IMR-90 (cell line): ENCODE measurements around the gene MYO1D.

Experiments used
- BHLHE40 ChIP-seq: fragments of 150-350 bp; IDR thresholded peaks from 2 replicates; pipeline ENCODE4 v1.6.1; 2016; ENCODE audit warnings: mild to moderate bottlenecking, low read depth, low read length
- FOS ChIP-seq: fragments of 150-350 bp; IDR thresholded peaks from 2 replicates; pipeline ENCODE4 v1.6.1; 2016; ENCODE audit warnings: low read depth, low read length
- MAZ ChIP-seq: IDR thresholded peaks from 2 replicates; pipeline ENCODE4 v1.6.1; 2012; ENCODE audit warnings: low read depth, mild to moderate bottlenecking, low read length, improper control_type of control experiment, moderate library complexity, borderline replicate concordance
- MXI1 ChIP-seq: IDR thresholded peaks from 2 replicates; pipeline ENCODE4 v1.6.1; 2012; ENCODE audit warnings: low read depth, mild to moderate bottlenecking, low read length, moderate library complexity, borderline replicate concordance
- POLR2A ChIP-seq: IDR thresholded peaks from 2 replicates; pipeline ENCODE4 v1.6.1; 2012; ENCODE audit warnings: mild to moderate bottlenecking, low read depth, low read length
- RAD21 ChIP-seq: IDR thresholded peaks from 2 replicates; pipeline ENCODE4 v1.6.1; 2012; ENCODE audit warnings: low read length, improper control_type of control experiment
- TF ChIP-seq, protein P1 (sequence below): conservative IDR thresholded peaks from 2 replicates; pipeline ENCODE4 v1.5.1; 2012; ENCODE audit warnings: mild to moderate bottlenecking, low read depth, low read length, improper control_type of control experiment
- TF ChIP-seq, protein P2 (sequence below): fragments of 150-350 bp; IDR thresholded peaks from 2 replicates; pipeline ENCODE4 v1.6.1; 2016; ENCODE audit warnings: low read depth, mild to moderate bottlenecking, low read length, moderate library complexity, borderline replicate concordance
- TF ChIP-seq, protein P3 (sequence below): fragments of 150-350 bp; IDR thresholded peaks from 2 replicates; pipeline ENCODE4 v1.6.1; 2017; ENCODE audit warnings: mild to moderate bottlenecking, antibody characterized with exemption, low read length, low read depth

DNA sequence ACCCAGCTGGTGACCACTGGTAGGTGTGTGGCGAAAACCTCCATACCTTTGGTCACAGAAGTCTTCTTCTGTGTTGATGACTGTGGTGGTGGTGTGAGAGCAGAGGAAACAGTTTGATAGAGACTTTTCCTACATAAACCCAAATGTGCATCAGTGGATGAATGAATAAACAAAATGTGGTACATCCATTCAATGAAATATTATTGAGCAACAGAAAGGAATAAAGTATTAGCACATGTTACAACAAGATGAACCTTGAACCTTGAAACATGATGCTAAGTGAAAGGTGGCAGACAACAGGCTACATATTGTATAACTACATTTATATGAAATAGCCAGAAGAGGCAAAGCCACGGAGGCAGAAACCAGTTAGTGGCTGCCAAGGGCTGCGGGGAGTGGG, 374.9 kb downstream of the MYO1D start:
- TF ChIP-seq MXI1 (no peak), POLR2A (no peak), MAZ (no peak), FOS (no peak), RAD21 (no peak), BHLHE40 (no peak)
- TF ChIP-seq, protein P1, sequence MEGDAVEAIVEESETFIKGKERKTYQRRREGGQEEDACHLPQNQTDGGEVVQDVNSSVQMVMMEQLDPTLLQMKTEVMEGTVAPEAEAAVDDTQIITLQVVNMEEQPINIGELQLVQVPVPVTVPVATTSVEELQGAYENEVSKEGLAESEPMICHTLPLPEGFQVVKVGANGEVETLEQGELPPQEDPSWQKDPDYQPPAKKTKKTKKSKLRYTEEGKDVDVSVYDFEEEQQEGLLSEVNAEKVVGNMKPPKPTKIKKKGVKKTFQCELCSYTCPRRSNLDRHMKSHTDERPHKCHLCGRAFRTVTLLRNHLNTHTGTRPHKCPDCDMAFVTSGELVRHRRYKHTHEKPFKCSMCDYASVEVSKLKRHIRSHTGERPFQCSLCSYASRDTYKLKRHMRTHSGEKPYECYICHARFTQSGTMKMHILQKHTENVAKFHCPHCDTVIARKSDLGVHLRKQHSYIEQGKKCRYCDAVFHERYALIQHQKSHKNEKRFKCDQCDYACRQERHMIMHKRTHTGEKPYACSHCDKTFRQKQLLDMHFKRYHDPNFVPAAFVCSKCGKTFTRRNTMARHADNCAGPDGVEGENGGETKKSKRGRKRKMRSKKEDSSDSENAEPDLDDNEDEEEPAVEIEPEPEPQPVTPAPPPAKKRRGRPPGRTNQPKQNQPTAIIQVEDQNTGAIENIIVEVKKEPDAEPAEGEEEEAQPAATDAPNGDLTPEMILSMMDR = no peak
- TF ChIP-seq, protein P2, sequence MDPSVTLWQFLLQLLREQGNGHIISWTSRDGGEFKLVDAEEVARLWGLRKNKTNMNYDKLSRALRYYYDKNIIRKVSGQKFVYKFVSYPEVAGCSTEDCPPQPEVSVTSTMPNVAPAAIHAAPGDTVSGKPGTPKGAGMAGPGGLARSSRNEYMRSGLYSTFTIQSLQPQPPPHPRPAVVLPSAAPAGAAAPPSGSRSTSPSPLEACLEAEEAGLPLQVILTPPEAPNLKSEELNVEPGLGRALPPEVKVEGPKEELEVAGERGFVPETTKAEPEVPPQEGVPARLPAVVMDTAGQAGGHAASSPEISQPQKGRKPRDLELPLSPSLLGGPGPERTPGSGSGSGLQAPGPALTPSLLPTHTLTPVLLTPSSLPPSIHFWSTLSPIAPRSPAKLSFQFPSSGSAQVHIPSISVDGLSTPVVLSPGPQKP = no peak
- TF ChIP-seq, protein P3, sequence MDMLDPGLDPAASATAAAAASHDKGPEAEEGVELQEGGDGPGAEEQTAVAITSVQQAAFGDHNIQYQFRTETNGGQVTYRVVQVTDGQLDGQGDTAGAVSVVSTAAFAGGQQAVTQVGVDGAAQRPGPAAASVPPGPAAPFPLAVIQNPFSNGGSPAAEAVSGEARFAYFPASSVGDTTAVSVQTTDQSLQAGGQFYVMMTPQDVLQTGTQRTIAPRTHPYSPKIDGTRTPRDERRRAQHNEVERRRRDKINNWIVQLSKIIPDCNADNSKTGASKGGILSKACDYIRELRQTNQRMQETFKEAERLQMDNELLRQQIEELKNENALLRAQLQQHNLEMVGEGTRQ = no peak
